OCI-LY7 (cell line): ENCODE results near the gene DLEC1. TPM values are rescaled to one million over a fixed set of nuclear protein-coding genes. Genes with fewer than 3 reads are reported as not detected.

Source experiments
- BruUV-seq: library from RNA; stranded (reverse); fragments of 400-500 nt; replicated peaks from 2 replicates; lab custom pipeline; 2021; lab: Mats Ljungman, UMichigan
- CTCF ChIA-PET: fragments of 300-600 bp; sonication (Branson Sonifier 250); formaldehyde crosslinking; loops from one replicate; lab custom pipeline; 2022; ENCODE audit warnings: antibody characterized with exemption; ENCODE audit not compliant: unreplicated experiment; lab: Charles Lee
- POLR2A ChIA-PET: fragments of 300-600 bp; sonication (Branson Sonifier 250); formaldehyde crosslinking; loops from one replicate; lab custom pipeline; 2022; ENCODE audit warnings: antibody characterized with exemption; lab: Charles Lee
- DNase-seq: peaks from one replicate; pipeline ENCODE4 v3.0.0-alpha.2; 2015; ENCODE audit warnings: low spot score
- H2AFZ ChIP-seq: fragments of 200-600 bp; sonication (generic), shearing (Covaris generic); 2 replicates; pipeline ENCODE4 v1.6.1; 2014; ENCODE audit warnings: mild to moderate bottlenecking, antibody characterized with exemption, low read length, moderate library complexity
- H3K27ac ChIP-seq: fragments of 200-600 bp; sonication (generic); 2 replicates; pipeline ENCODE4 v1.5.1; 2014; ENCODE audit warnings: mixed run types, low read depth, mild to moderate bottlenecking, moderate library complexity, low read length, inconsistent platforms; ENCODE audit not compliant: poor library complexity, severe bottlenecking
- H3K36me3 ChIP-seq: fragments of 200-600 bp; sonication (generic); 2 replicates; pipeline ENCODE4 v1.6.1; 2014; ENCODE audit warnings: mild to moderate bottlenecking, antibody characterized with exemption, low read length, moderate library complexity, mixed read lengths; ENCODE audit not compliant: insufficient read depth
- H3K4me1 ChIP-seq: fragments of 200-600 bp; sonication (generic); 2 replicates; pipeline ENCODE4 v1.5.1; 2014; ENCODE audit warnings: mild to moderate bottlenecking, low read length; ENCODE audit not compliant: insufficient read depth, poor library complexity, severe bottlenecking
- H3K4me2 ChIP-seq: fragments of 200-600 bp; sonication (generic); 2 replicates; pipeline ENCODE4 v1.6.1; 2014; ENCODE audit warnings: mild to moderate bottlenecking, low read length
- H3K4me3 ChIP-seq: fragments of 200-600 bp; sonication (generic); 2 replicates; pipeline ENCODE4 v1.5.1; 2014; ENCODE audit warnings: mild to moderate bottlenecking, low read depth, low read length; ENCODE audit not compliant: poor library complexity, severe bottlenecking
- H3K79me2 ChIP-seq: fragments of 200-600 bp; sonication (generic); 2 replicates; pipeline ENCODE4 v1.6.1; 2016; ENCODE audit warnings: low read depth, mild to moderate bottlenecking, low read length, moderate library complexity, mixed read lengths; ENCODE audit not compliant: insufficient read depth
- H3K9me2 ChIP-seq: fragments of 200-600 bp; sonication (generic); 2 replicates; pipeline ENCODE4 v1.6.1; 2016; ENCODE audit warnings: mild to moderate bottlenecking, low read length, mixed read lengths; ENCODE audit not compliant: insufficient read depth
- H3K9me3 ChIP-seq: fragments of 200-600 bp; sonication (generic); 2 replicates; pipeline ENCODE4 v1.6.1; 2014; ENCODE audit warnings: mild to moderate bottlenecking, mixed run types, low read length, mixed read lengths
- H4K20me1 ChIP-seq: fragments of 200-600 bp; sonication (generic); 2 replicates; pipeline ENCODE4 v1.6.1; 2014; ENCODE audit warnings: mild to moderate bottlenecking, antibody characterized with exemption, low read length, moderate library complexity, mixed read lengths; ENCODE audit not compliant: insufficient read depth
- CTCF ChIP-seq: fragments of 200-600 bp; sonication (generic); conservative IDR thresholded peaks from 2 replicates; pipeline ENCODE4 v1.5.1; 2014; ENCODE audit warnings: mild to moderate bottlenecking, antibody characterized with exemption, low read length, moderate library complexity, mixed read lengths
- EZH2phosphoT487 ChIP-seq: fragments of 200-600 bp; sonication (generic); IDR thresholded peaks from 2 replicates; pipeline ENCODE4 v1.6.1; 2018; ENCODE audit warnings: low read depth, borderline replicate concordance, mild to moderate bottlenecking, mixed run types, antibody characterized with exemption, low read length, moderate library complexity, mixed read lengths
- intact Hi-C: fragments of 100-400 bp; cut with micrococcal nuclease; formaldehyde crosslinking; loops from one replicate; pipeline ENCODE4 v1.10.0; 2022; ENCODE audit not compliant: unreplicated experiment
- total RNA-seq, 2 experiments: library from RNA; depleted of rRNA in 1 of 2; stranded (reverse); fragments of >200 nt in 1 of 2; shearing (Covaris generic) in 1 of 2; gene quantifications; 2 replicates each; pipeline ENCODE4 v1.2.3, GENCODE V29; 2014 to 2022

Gene DLEC1
- total RNA-seq, 2 experiments from 2014 or later, result 0.13 TPM; not detected in 1

GRCh38 chr3:38105525-38105924 is 66.5 kb downstream of the DLEC1 start:
- no peaks in the 10 kb centered on the region for H4K20me1 ChIP-seq
- DNase-seq, result no peak
- peaks cover 10% of the 10 kb centered on the region; the same call in 1 of the 2 replicates for H3K9me3 ChIP-seq
- H3K4me3 ChIP-seq, result no peak overlapping the region
- no peaks in the 10 kb centered on the region for H3K36me3 ChIP-seq
- TF ChIP-seq EZH2phosphoT487, result no peak
- no peak for TF ChIP-seq CTCF
- no peaks in the 10 kb centered on the region for H3K9me2 ChIP-seq
- H3K27ac ChIP-seq, result no peak overlapping the region
- POLR2A ChIA-PET, result no interaction called here
- H3K4me1 ChIP-seq, result no peaks in the 10 kb centered on the region
- no peaks in the 10 kb centered on the region for H3K79me2 ChIP-seq
- no TSS peak for BruUV-seq
- CTCF ChIA-PET, result no interaction called here
- intact Hi-C loops, result no loop called here
- H3K4me2 ChIP-seq, result no peak overlapping the region
- no peak overlapping the region for H2AFZ ChIP-seq

- intact Hi-C loops, result no loop called here
- TF ChIP-seq CTCF (no peak), EZH2phosphoT487 (no peak)
- CTCF ChIA-PET, result interaction anchor here (0.6 kb wide), 1 partner anchor 29 kb away, joined by 4 read pairs; the partner anchor contains the start of gene ACAA1
- no peak overlapping the region for H3K27ac ChIP-seq
- no TSS peak for BruUV-seq
- H3K79me2 ChIP-seq, result no peaks in the 10 kb centered on the region
- no peaks in the 10 kb centered on the region for H3K4me1 ChIP-seq
- POLR2A ChIA-PET, result no interaction called here
- H3K4me2 ChIP-seq, result no peak overlapping the region
- peaks cover 10% of the 10 kb centered on the region; the same call in 1 of the 2 replicates for H3K9me3 ChIP-seq
- no peaks in the 10 kb centered on the region for H4K20me1 ChIP-seq
- DNase-seq, result no peak
- H3K9me2 ChIP-seq, result no peaks in the 10 kb centered on the region
- H3K4me3 ChIP-seq, result no peak overlapping the region
- no peaks in the 10 kb centered on the region for H3K36me3 ChIP-seq
- no peak overlapping the region for H2AFZ ChIP-seq
Observed at GRCh38 chr3:38107911-38108648, 69.1 kb downstream of the DLEC1 start.
